ENCODE results near the gene AGXT2. TPM values are rescaled to one million over a fixed set of nuclear protein-coding genes. Genes with fewer than 3 reads are reported as not detected.

The AGXT2 gene
- total RNA-seq, 1 donor from 2014 or later = not detected

GRCh38 chr5:35004771-35005170 lies 43.0 kb downstream of the AGXT2 start:
- ATAC-seq (no peak), DNase-seq (no peak)
- Histone ChIP-seq H3K9me3 (no peaks in the 10 kb centered on the region), H3K27ac (no peak overlapping the region), H3K4me3 (no peak overlapping the region), H3K36me3 (no peaks in the 10 kb centered on the region), H3K4me1 (no peaks in the 10 kb centered on the region), H3K27me3 (ENCODE audit: low read depth) (no peaks in the 10 kb centered on the region)
- TF ChIP-seq CTCF (IDR thresholded peaks at IDR 0.05) = no peak
- intact Hi-C loops (cut with DNase I) = no loop called here

GRCh38 chr5:35004200-35004599 lies 43.5 kb downstream of the AGXT2 start:
- Histone ChIP-seq H3K9me3 (no peaks in the 10 kb centered on the region), H3K27ac (no peak overlapping the region), H3K27me3 (ENCODE audit: low read depth) (no peaks in the 10 kb centered on the region), H3K4me1 (no peaks in the 10 kb centered on the region), H3K4me3 (no peak overlapping the region), H3K36me3 (no peaks in the 10 kb centered on the region)
- intact Hi-C loops (cut with DNase I) = no loop called here
- no peak for TF ChIP-seq CTCF (IDR thresholded peaks at IDR 0.05)
- no peak for ATAC-seq
- DNase-seq = no peak

GRCh38 chr5:35003018-35003957 lies 44.5 kb downstream of the AGXT2 start:
- Histone ChIP-seq H3K27ac (no peak overlapping the region), H3K9me3 (no peaks in the 10 kb centered on the region), H3K4me1 (no peaks in the 10 kb centered on the region), H3K27me3 (ENCODE audit: low read depth) (no peaks in the 10 kb centered on the region), H3K36me3 (no peaks in the 10 kb centered on the region), H3K4me3 (no peak overlapping the region)
- peak; percentile 91 for TF ChIP-seq CTCF (IDR thresholded peaks at IDR 0.05)
- peak; percentile 74 to 79 for ATAC-seq
- intact Hi-C loops (cut with DNase I) = no loop called here
- peak; percentile 49 for DNase-seq

- TF ChIP-seq CTCF (IDR thresholded peaks at IDR 0.05) = no peak
- no peaks in the 10 kb centered on the region for H3K36me3 ChIP-seq
- ATAC-seq (no peak), DNase-seq (no peak)
- intact Hi-C loops (cut with DNase I) = no loop called here
- no peak overlapping the region for H3K4me3 ChIP-seq
- no peaks in the 10 kb centered on the region for H3K4me1 ChIP-seq
- no peak overlapping the region for H3K27ac ChIP-seq
- no peaks in the 10 kb centered on the region for H3K9me3 ChIP-seq
- no peaks in the 10 kb centered on the region for H3K27me3 ChIP-seq (ENCODE audit: low read depth)
Measured at GRCh38 chr5:35002459-35002858, 45.3 kb downstream of the AGXT2 start.

- Histone ChIP-seq H3K9me3 (no peaks in the 10 kb centered on the region), H3K4me3 (no peak overlapping the region), H3K36me3 (no peaks in the 10 kb centered on the region), H3K4me1 (no peaks in the 10 kb centered on the region), H3K27ac (no peak overlapping the region), H3K27me3 (ENCODE audit: low read depth) (no peaks in the 10 kb centered on the region)
- intact Hi-C loops (cut with DNase I) = no loop called here
- DNase-seq (no peak), ATAC-seq (no peak)
- no peak for TF ChIP-seq CTCF (IDR thresholded peaks at IDR 0.05)
Measured at GRCh38 chr5:35001842-35002241, 45.9 kb downstream of the AGXT2 start.

Measured in lower lobe of right lung (tissue), 2 donors.